ENCODE data around the gene SMG5. TPM values are rescaled to one million over a fixed set of nuclear protein-coding genes. Genes with fewer than 3 reads are reported as not detected.

Gene SMG5
- total RNA-seq, 4 donors from 2014 or later, result 56.9 to 88.4 (median 61.0) TPM

GRCh38 chr1:156253634-156254033 lies 29.0 kb downstream of the SMG5 start:
- intact Hi-C loops (cut with DNase I; ENCODE audit: low total_unique reads), result no loop called here
- TF ChIP-seq POLR2A (IDR thresholded peaks at IDR 0.05) (no peak), CTCF (IDR thresholded peaks at IDR 0.05) (no peak)
- WGBS, 2 donors, result 75 to 77% methylated on average over 3 of the region's 3 CpGs

GRCh38 chr1:156251527-156251926 lies 31.1 kb downstream of the SMG5 start:
- TF ChIP-seq POLR2A (IDR thresholded peaks at IDR 0.05) (no peak), CTCF (IDR thresholded peaks at IDR 0.05) (no peak)
- no peak overlapping the region for H3K4me3 ChIP-seq (ENCODE audit: low read depth, poor library complexity, severe bottlenecking)
- WGBS, 2 donors, result 33 to 38% methylated on average over 3 of the region's 3 CpGs
- intact Hi-C loops (cut with DNase I; ENCODE audit: low total_unique reads), result no loop called here
- no peak for DNase-seq (ENCODE audit: low spot score in 2 of 2)

More at GRCh38 chr1:156253634-156254033, 29.0 kb downstream of the SMG5 start:
- DNase-seq (ENCODE audit: low spot score in 2 of 2), result no peak
- H3K4me3 ChIP-seq (ENCODE audit: low read depth, poor library complexity, severe bottlenecking), result no peak overlapping the region

GRCh38 chr1:156249593-156249992 lies 33.0 kb downstream of the SMG5 start:
- WGBS, 2 donors, result 37 to 58% methylated on average over 4 to 5 of the region's 5 CpGs
- TF ChIP-seq CTCF (IDR thresholded peaks at IDR 0.05) (no peak), POLR2A (IDR thresholded peaks at IDR 0.05) (no peak)
- H3K4me3 ChIP-seq (ENCODE audit: low read depth, poor library complexity, severe bottlenecking), result no peak overlapping the region
- DNase-seq (ENCODE audit: low spot score in 2 of 2), result no peak
- intact Hi-C loops (cut with DNase I; ENCODE audit: low total_unique reads), result no loop called here

- intact Hi-C loops (cut with DNase I; ENCODE audit: low total_unique reads), result no loop called here
- no peak for DNase-seq (ENCODE audit: low spot score in 2 of 2)
- H3K4me3 ChIP-seq (ENCODE audit: low read depth, poor library complexity, severe bottlenecking), result no peak overlapping the region
- TF ChIP-seq POLR2A (IDR thresholded peaks at IDR 0.05), result no peak
- TF ChIP-seq CTCF (IDR thresholded peaks at IDR 0.05), result no peak
- WGBS, 2 donors, result 65 to 76% methylated on average over 4 of the region's 4 CpGs
Measured at GRCh38 chr1:156248323-156248683, 34.3 kb downstream of the SMG5 start.

- no peak for DNase-seq (ENCODE audit: low spot score in 2 of 2)
- TF ChIP-seq CTCF (IDR thresholded peaks at IDR 0.05) (no peak), POLR2A (IDR thresholded peaks at IDR 0.05) (no peak)
Measured at GRCh38 chr1:156247460-156248322, 34.9 kb downstream of the SMG5 start, which contains the start of gene PAQR6. PAQR6 (minus strand) TSS chr1:156248056; CDS start chr1:156246731, 1,325 bp downstream.

More at GRCh38 chr1:156247460-156248322, 34.9 kb downstream of the SMG5 start, which contains the start of gene PAQR6:
- intact Hi-C loops (cut with DNase I; ENCODE audit: low total_unique reads), result no loop called here
- no peak within 1 kb of the TSS for H3K4me3 ChIP-seq (ENCODE audit: low read depth, poor library complexity, severe bottlenecking)
- WGBS, 2 donors, result 36 to 39% methylated on average over 9 to 14 of the region's 16 CpGs

All from lower leg skin (tissue), 4 donors.